WTC11 (cell line): ENCODE results near the gene METTL25B. TPM values are rescaled to one million over a fixed set of nuclear protein-coding genes. Genes with fewer than 3 reads are reported as not detected.
A peak's percentile ranks its signal among the peaks of the same experiment; 100 is the strongest.

Experiments used
- ATAC-seq: fragments of 200-7000 bp; cut with Tn5 transposase; 2 replicates; pipeline ENCODE4 v1.10.0; 2021; ENCODE audit warnings: mild to moderate bottlenecking, moderate library complexity
- CTCF ChIA-PET: fragments of 300-600 bp; sonication (Branson Sonifier 250); formaldehyde crosslinking; loops from one replicate; lab custom pipeline; 2021; ENCODE audit warnings: antibody characterized with exemption; lab: Charles Lee
- POLR2A ChIA-PET: fragments of 350-600 bp; sonication (Branson Sonifier 250); formaldehyde crosslinking; loops from one replicate; lab custom pipeline; 2021; ENCODE audit warnings: antibody characterized with exemption; lab: Charles Lee
- DNase-seq: peaks from one replicate; pipeline ENCODE4 v3.0.0; 2021; ENCODE audit warnings: low spot score
- H3K27ac Mint-ChIP-seq: 2 replicates; pipeline ENCODE4 v1.8.0; 2021; ENCODE audit warnings: mixed read lengths
- H3K27me3 Mint-ChIP-seq: 2 replicates; pipeline ENCODE4 v1.8.0; 2021; ENCODE audit warnings: low read depth, mild to moderate bottlenecking, moderate library complexity, mixed read lengths
- H3K36me3 Mint-ChIP-seq: 2 replicates; pipeline ENCODE4 v1.8.0; 2021; ENCODE audit warnings: mixed read lengths
- H3K4me1 Mint-ChIP-seq: 2 replicates; pipeline ENCODE4 v1.8.0; 2022; ENCODE audit warnings: mixed read lengths
- H3K4me3 Mint-ChIP-seq: 2 replicates; pipeline ENCODE4 v1.8.0; 2021; ENCODE audit warnings: mild to moderate bottlenecking, moderate library complexity, mixed read lengths
- H3K9me3 Mint-ChIP-seq: 2 replicates; pipeline ENCODE4 v1.8.0; 2021; ENCODE audit warnings: mixed read lengths
- E2F5 ChIP-seq: sonication (generic); formaldehyde crosslinking; IDR thresholded peaks from 2 replicates; pipeline ENCODE4 v1.8.1; 2022; ENCODE audit warnings: mild to moderate bottlenecking, moderate library complexity, missing genetic modification reagents
- FOXP1 ChIP-seq: sonication (generic); formaldehyde crosslinking; IDR thresholded peaks from 2 replicates; pipeline ENCODE4 v1.8.0; 2022; ENCODE audit warnings: missing genetic modification reagents, mild to moderate bottlenecking, moderate library complexity, borderline replicate concordance
- IRF2 ChIP-seq: sonication (generic); formaldehyde crosslinking; IDR thresholded peaks from 2 replicates; pipeline ENCODE4 v1.8.0; 2022; ENCODE audit warnings: low read depth, missing genetic modification reagents, borderline replicate concordance
- NFATC4 ChIP-seq: fragments of 250-450 bp; sonication (Bioruptor Pico); IDR thresholded peaks from 2 replicates; pipeline ENCODE4 v1.9.0; 2021; ENCODE audit warnings: mild to moderate bottlenecking
- NFYB ChIP-seq: sonication (generic); formaldehyde crosslinking; conservative IDR thresholded peaks from 2 replicates; pipeline ENCODE4 v1.8.0; 2022; ENCODE audit warnings: low read depth, missing genetic modification reagents
- NR1H2 ChIP-seq: sonication (generic); formaldehyde crosslinking; IDR thresholded peaks from 2 replicates; pipeline ENCODE4 v1.9.0; 2021; ENCODE audit warnings: mild to moderate bottlenecking, moderate library complexity, missing genetic modification reagents
- NR3C1 ChIP-seq: sonication (generic); formaldehyde crosslinking; conservative IDR thresholded peaks from 2 replicates; pipeline ENCODE4 v1.8.1; 2023; ENCODE audit warnings: low read depth, mild to moderate bottlenecking, missing genetic modification reagents
- PRDM15 ChIP-seq: sonication (generic); formaldehyde crosslinking; IDR thresholded peaks from 2 replicates; pipeline ENCODE4 v1.8.0; 2022; ENCODE audit warnings: missing genetic modification reagents
- SOX15 ChIP-seq: fragments of 250-450 bp; sonication (Bioruptor Pico); IDR thresholded peaks from 2 replicates; pipeline ENCODE4 v1.9.0; 2021; ENCODE audit warnings: mild to moderate bottlenecking
- TEAD4 ChIP-seq: sonication (generic); formaldehyde crosslinking; IDR thresholded peaks from 2 replicates; pipeline ENCODE4 v1.8.0; 2022; ENCODE audit warnings: mild to moderate bottlenecking, missing genetic modification reagents
- ZNF219 ChIP-seq: sonication (generic); formaldehyde crosslinking; IDR thresholded peaks from 2 replicates; pipeline ENCODE4 v1.8.0; 2023; ENCODE audit warnings: missing genetic modification reagents, mild to moderate bottlenecking, borderline replicate concordance
- ZNF317 ChIP-seq: sonication (generic); formaldehyde crosslinking; IDR thresholded peaks from 2 replicates; pipeline ENCODE4 v1.8.1; 2023; ENCODE audit warnings: low read depth, mild to moderate bottlenecking, moderate library complexity, missing genetic modification reagents, borderline replicate concordance
- total RNA-seq: library from RNA; stranded (reverse); gene quantifications from 3 replicates; pipeline ENCODE4 v1.2.3, GENCODE V29; 2021
- TF ChIP-seq, protein P1 (sequence below): fragments of 250-450 bp; sonication (Bioruptor Pico); IDR thresholded peaks from 2 replicates; pipeline ENCODE4 v1.8.0; 2021; ENCODE audit warnings: mild to moderate bottlenecking
- TF ChIP-seq, protein P2 (sequence below): sonication (generic); formaldehyde crosslinking; IDR thresholded peaks from 2 replicates; pipeline ENCODE4 v1.8.1; 2023; ENCODE audit warnings: mild to moderate bottlenecking, missing genetic modification reagents
- TF ChIP-seq, protein P3 (sequence below): sonication (generic); formaldehyde crosslinking; IDR thresholded peaks from 2 replicates; pipeline ENCODE4 v1.8.1; 2023; ENCODE audit warnings: mild to moderate bottlenecking, missing genetic modification reagents, moderate library complexity
- TF ChIP-seq, protein P4 (sequence below): fragments of 250-450 bp; sonication (Bioruptor Pico); conservative IDR thresholded peaks from 2 replicates; pipeline ENCODE4 v1.9.0; 2021; ENCODE audit warnings: mild to moderate bottlenecking
- TF ChIP-seq, protein P5 (sequence below): sonication (generic); formaldehyde crosslinking; IDR thresholded peaks from 2 replicates; pipeline ENCODE4 v1.8.0; 2022; ENCODE audit warnings: mild to moderate bottlenecking, missing genetic modification reagents

Gene METTL25B
- total RNA-seq, 1 experiment from 2014 or later, result 32.0 TPM

DNA sequence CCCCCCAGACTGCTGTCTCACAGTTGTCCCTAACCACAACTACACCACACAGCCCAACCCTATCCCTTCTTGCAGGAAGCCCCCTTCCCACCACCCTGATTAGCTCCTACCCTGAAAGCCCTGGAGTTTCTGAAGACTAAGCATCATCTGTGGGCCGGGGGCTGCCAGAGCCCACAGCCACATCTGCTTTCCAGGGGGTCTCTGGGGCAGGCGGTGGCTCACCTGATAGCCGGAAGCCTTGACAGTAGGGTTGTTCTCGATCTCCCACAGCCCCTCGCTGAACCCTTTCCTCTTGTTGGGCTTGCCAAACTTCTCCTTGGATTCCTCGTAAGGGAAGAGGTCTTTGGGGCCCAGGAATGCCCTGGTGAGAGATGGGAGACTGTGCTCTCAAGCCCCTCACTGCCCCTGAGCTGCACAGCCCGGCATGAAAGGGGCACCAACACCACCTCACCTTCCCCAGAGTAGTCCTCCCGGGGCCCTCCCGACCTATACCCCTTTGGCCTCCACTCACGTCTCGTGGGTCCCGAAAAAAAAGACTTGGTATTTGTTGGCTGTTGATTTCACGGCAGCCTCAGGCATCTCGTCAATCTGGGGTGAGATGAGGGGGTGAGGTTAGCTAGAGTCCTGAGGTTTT is 16.6 kb downstream of the METTL25B start:
- POLR2A ChIA-PET, result no interaction called here
- Mint-ChIP-seq H3K36me3 (peaks cover 25% of the 10 kb centered on the region), H3K27me3 (no peaks in the 10 kb centered on the region; the same call in 1 of the 2 replicates), H3K27ac (peak overlapping the region; percentile 72), H3K4me3 (peak overlapping the region; percentile 6; the same call in 1 of the 2 replicates), H3K9me3 (no peaks in the 10 kb centered on the region), H3K4me1 (peaks cover 59% of the 10 kb centered on the region)
- CTCF ChIA-PET, result interaction anchor here (1.0 to 4.8 kb wide), 4 partner anchors 19 to 115 kb away, joined by 3 to 25 read pairs (median 4); no protein-coding TSS in a partner anchor
- no peak for ATAC-seq
- TF ChIP-seq, protein P1, sequence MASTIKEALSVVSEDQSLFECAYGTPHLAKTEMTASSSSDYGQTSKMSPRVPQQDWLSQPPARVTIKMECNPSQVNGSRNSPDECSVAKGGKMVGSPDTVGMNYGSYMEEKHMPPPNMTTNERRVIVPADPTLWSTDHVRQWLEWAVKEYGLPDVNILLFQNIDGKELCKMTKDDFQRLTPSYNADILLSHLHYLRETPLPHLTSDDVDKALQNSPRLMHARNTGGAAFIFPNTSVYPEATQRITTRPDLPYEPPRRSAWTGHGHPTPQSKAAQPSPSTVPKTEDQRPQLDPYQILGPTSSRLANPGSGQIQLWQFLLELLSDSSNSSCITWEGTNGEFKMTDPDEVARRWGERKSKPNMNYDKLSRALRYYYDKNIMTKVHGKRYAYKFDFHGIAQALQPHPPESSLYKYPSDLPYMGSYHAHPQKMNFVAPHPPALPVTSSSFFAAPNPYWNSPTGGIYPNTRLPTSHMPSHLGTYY, result no peak
- no peak for TF ChIP-seq TEAD4 (CRISPR knock-in tag)
- TF ChIP-seq, protein P2, sequence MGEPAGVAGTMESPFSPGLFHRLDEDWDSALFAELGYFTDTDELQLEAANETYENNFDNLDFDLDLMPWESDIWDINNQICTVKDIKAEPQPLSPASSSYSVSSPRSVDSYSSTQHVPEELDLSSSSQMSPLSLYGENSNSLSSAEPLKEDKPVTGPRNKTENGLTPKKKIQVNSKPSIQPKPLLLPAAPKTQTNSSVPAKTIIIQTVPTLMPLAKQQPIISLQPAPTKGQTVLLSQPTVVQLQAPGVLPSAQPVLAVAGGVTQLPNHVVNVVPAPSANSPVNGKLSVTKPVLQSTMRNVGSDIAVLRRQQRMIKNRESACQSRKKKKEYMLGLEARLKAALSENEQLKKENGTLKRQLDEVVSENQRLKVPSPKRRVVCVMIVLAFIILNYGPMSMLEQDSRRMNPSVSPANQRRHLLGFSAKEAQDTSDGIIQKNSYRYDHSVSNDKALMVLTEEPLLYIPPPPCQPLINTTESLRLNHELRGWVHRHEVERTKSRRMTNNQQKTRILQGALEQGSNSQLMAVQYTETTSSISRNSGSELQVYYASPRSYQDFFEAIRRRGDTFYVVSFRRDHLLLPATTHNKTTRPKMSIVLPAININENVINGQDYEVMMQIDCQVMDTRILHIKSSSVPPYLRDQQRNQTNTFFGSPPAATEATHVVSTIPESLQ (CRISPR knock-in tag), result no peak
- TF ChIP-seq NR1H2 (CRISPR knock-in tag), result no peak
- no peak for TF ChIP-seq FOXP1 (CRISPR knock-in tag)
- TF ChIP-seq, protein P3, sequence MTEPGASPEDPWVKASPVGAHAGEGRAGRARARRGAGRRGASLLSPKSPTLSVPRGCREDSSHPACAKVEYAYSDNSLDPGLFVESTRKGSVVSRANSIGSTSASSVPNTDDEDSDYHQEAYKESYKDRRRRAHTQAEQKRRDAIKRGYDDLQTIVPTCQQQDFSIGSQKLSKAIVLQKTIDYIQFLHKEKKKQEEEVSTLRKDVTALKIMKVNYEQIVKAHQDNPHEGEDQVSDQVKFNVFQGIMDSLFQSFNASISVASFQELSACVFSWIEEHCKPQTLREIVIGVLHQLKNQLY (CRISPR knock-in tag), result no peak
- no peak for TF ChIP-seq NR3C1 (CRISPR knock-in tag)
- DNase-seq, result no peak

DNA sequence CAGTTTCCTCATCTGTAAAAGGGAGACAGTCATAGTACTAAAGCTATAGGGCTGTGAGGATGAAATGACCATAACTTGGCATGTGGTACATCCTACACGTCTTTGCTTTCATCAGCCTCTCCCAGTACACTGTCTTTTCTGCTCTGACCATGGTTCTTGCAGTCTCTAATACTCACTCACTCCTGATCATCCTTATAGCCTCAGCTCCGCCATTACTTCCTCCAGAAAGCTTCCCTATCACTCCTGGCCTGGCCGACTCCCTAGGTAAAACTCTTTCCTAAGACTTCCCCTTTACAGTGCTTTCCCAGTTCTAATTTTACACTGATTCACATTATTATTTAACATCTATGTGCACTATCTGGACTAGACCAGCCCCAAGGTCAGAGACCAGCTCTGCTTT is 17.6 kb downstream of the METTL25B start:
- peaks cover 25% of the 10 kb centered on the region for H3K36me3 Mint-ChIP-seq
- DNase-seq, result no peak
- ChIA-PET CTCF (interaction anchor here (1.0 to 4.8 kb wide), 3 partner anchors 20 to 118 kb away, joined by 3 to 27 read pairs (median 25); no protein-coding TSS in a partner anchor), POLR2A (interaction anchor here (1.7 kb wide), 1 partner anchor 21 kb away, joined by 4 read pairs; the partner anchor contains the start of gene PRCC)
- H3K4me1 Mint-ChIP-seq, result peaks cover 62% of the 10 kb centered on the region
- no peaks in the 10 kb centered on the region for H3K9me3 Mint-ChIP-seq
- TF ChIP-seq PRDM15, result no peak
- 0 out of 2 replicates have a peak, but pooled peaks have one; percentile 8 for TF ChIP-seq NFATC4 (CRISPR knock-in tag)
- no peak for ATAC-seq
- peak overlapping the region; percentile 72 for H3K27ac Mint-ChIP-seq
- peak overlapping the region; percentile 94 for H3K4me3 Mint-ChIP-seq
- H3K27me3 Mint-ChIP-seq, result no peaks in the 10 kb centered on the region; the same call in 1 of the 2 replicates

DNA sequence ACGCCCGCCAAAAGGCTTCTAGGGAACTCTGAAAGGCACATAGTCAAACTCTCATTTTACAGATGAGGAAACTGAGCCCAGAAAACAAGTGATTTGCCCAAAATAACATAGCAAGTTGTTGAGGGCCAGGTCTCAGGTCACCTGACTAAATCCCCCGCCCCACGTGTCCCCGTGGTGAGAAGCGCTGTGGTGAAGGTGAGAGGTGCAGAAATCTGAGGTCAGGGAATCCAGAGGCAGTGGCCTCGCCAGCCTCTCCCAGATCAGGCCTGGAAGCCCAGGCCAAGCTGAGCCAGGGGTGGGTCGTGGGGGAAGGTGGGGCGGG is 18.1 kb downstream of the METTL25B start:
- Mint-ChIP-seq H3K4me1 (peaks cover 60% of the 10 kb centered on the region), H3K27me3 (no peaks in the 10 kb centered on the region; the same call in 1 of the 2 replicates), H3K4me3 (peak overlapping the region; percentile 94), H3K36me3 (peaks cover 25% of the 10 kb centered on the region), H3K9me3 (no peaks in the 10 kb centered on the region), H3K27ac (peak overlapping the region; percentile 72)
- ChIA-PET CTCF (interaction anchor here (0.5 to 4.8 kb wide), 8 partner anchors 11 to 119 kb away, joined by 3 to 27 read pairs (median 4); partner anchors contain the start of genes NTRK1 and PRCC), POLR2A (interaction anchor here (1.7 kb wide), 1 partner anchor 21 kb away, joined by 4 read pairs; the partner anchor contains the start of gene PRCC)
- no peak for DNase-seq
- ATAC-seq, result no peak
- no peak for TF ChIP-seq ZNF317 (CRISPR knock-in tag)
- no peak for TF ChIP-seq NFYB (CRISPR knock-in tag)
- no peak for TF ChIP-seq IRF2 (CRISPR knock-in tag)
- TF ChIP-seq, protein P4, sequence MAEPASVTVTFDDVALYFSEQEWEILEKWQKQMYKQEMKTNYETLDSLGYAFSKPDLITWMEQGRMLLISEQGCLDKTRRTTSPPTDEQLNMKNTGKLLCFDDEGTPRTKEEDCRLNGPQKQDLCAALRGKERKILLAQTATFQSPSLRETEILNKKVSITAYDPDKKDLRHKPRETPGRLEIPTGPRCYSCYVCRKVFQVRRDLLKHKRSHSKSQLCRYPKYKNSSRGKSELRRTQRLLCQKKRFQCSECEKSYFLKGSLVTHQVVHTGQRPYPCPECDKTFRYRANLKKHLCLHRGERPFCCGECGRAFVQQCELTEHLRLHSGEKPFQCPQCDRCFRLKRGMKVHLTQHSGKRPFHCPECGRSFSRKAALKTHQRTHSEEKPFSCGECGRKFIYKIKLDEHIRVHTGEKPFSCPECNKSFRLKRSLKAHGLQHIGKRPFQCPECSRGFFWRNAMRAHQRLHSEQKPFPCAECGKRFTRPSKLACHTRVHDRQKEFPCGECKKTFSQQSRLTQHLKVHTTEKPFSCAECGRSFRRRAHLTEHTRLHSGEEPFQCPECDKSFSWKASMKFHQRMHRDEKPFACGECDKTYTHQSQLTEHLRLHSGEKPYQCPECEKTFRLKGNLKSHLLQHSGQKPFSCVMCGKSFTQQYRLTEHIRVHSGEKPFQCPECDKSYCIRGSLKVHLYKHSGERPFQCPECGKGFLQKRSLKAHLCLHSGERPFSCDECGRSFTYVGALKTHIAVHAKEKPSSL, result no peak
- no peak for TF ChIP-seq ZNF219
- no peak for TF ChIP-seq SOX15 (CRISPR knock-in tag)
- no peak for TF ChIP-seq E2F5 (CRISPR knock-in tag)
- TF ChIP-seq NR3C1 (CRISPR knock-in tag), result no peak
- TF ChIP-seq, protein P3 (CRISPR knock-in tag), result no peak
- TF ChIP-seq, protein P5, sequence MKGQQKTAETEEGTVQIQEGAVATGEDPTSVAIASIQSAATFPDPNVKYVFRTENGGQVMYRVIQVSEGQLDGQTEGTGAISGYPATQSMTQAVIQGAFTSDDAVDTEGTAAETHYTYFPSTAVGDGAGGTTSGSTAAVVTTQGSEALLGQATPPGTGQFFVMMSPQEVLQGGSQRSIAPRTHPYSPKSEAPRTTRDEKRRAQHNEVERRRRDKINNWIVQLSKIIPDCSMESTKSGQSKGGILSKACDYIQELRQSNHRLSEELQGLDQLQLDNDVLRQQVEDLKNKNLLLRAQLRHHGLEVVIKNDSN (CRISPR knock-in tag), result peak; percentile 77
